GM12872 (cell line): Measurements from ENCODE around the gene SCRN3.

Experiments used
- CTCF ChIP-seq: IDR thresholded peaks from 3 replicates; pipeline ENCODE4 v1.5.1; 2011; ENCODE audit warnings: low read depth, mild to moderate bottlenecking, low read length, moderate library complexity; ENCODE audit not compliant: insufficient read depth

The SCRN3 gene

GRCh38 chr2:174477759-174478158 is 82.2 kb downstream of the SCRN3 start:
- TF ChIP-seq CTCF: no peak
